ENCODE data around the gene SYCP1.

DNA sequence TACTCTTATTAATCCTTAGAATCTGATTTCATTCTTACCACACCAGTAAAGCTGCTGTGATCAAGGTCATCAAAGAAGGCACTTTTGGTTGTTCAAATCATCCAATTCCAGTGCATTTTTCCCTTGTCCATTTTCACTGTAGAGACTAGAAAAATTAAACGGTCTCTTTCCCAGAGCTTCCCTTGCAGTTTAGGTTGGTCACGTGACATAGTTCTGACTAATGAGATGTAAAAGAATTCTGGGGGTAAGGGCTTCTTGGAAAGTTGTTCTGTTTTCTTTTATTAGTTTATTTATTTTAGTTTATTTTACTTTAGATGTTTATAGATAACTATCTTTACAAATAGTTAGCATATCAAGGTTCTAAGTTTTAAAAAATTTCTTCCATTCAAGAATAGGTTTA, 34.3 kb upstream of the SYCP1 start:
- TF ChIP-seq, protein P1, sequence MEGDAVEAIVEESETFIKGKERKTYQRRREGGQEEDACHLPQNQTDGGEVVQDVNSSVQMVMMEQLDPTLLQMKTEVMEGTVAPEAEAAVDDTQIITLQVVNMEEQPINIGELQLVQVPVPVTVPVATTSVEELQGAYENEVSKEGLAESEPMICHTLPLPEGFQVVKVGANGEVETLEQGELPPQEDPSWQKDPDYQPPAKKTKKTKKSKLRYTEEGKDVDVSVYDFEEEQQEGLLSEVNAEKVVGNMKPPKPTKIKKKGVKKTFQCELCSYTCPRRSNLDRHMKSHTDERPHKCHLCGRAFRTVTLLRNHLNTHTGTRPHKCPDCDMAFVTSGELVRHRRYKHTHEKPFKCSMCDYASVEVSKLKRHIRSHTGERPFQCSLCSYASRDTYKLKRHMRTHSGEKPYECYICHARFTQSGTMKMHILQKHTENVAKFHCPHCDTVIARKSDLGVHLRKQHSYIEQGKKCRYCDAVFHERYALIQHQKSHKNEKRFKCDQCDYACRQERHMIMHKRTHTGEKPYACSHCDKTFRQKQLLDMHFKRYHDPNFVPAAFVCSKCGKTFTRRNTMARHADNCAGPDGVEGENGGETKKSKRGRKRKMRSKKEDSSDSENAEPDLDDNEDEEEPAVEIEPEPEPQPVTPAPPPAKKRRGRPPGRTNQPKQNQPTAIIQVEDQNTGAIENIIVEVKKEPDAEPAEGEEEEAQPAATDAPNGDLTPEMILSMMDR (IDR thresholded peaks at IDR 0.05), result no peak
- TF ChIP-seq POLR2AphosphoS5 (IDR thresholded peaks at IDR 0.05), result no peak
- TF ChIP-seq EP300 (IDR thresholded peaks at IDR 0.05), result no peak
- TF ChIP-seq POLR2A (IDR thresholded peaks at IDR 0.05), result no peak

Data from stomach (tissue), 4 donors.